ENCODE data around the gene ARFRP1.
A peak's percentile ranks its signal among the peaks of the same experiment; 100 is the strongest.

ARFRP1 gene

GRCh38 chr20:63690003-63690897 lies 17.5 kb downstream of the ARFRP1 start:
- no peak for TF ChIP-seq CTCF (IDR thresholded peaks at IDR 0.05; ENCODE audit: low read depth, low read length)
- no peak for DNase-seq (ENCODE audit: low read depth, low spot score)
- in situ Hi-C loops (cut with HindIII; ENCODE audit: low sequenced_read_pairs): no loop called here
- H3K4me3 ChIP-seq (ENCODE audit: low read depth, low read length): no peak overlapping the region

- no peak for TF ChIP-seq CTCF (IDR thresholded peaks at IDR 0.05; ENCODE audit: low read depth, low read length)
- H3K4me3 ChIP-seq (ENCODE audit: low read depth, low read length): no peak overlapping the region
- DNase-seq (ENCODE audit: low read depth, low spot score): no peak
- in situ Hi-C loops (cut with HindIII; ENCODE audit: low sequenced_read_pairs): no loop called here
Observed at GRCh38 chr20:63689046-63690002, 18.5 kb downstream of the ARFRP1 start.

- TF ChIP-seq CTCF (IDR thresholded peaks at IDR 0.05; ENCODE audit: low read depth, low read length): no peak
- DNase-seq (ENCODE audit: low read depth, low spot score): no peak
- in situ Hi-C loops (cut with HindIII; ENCODE audit: low sequenced_read_pairs): no loop called here
- H3K4me3 ChIP-seq (ENCODE audit: low read depth, low read length): no peak overlapping the region
Observed at GRCh38 chr20:63688228-63689045, 19.3 kb downstream of the ARFRP1 start.

GRCh38 chr20:63687419-63688178 lies 20.2 kb downstream of the ARFRP1 start:
- in situ Hi-C loops (cut with HindIII; ENCODE audit: low sequenced_read_pairs): no loop called here
- TF ChIP-seq CTCF (IDR thresholded peaks at IDR 0.05; ENCODE audit: low read depth, low read length): no peak
- H3K4me3 ChIP-seq (ENCODE audit: low read depth, low read length): no peak overlapping the region
- DNase-seq (ENCODE audit: low read depth, low spot score): no peak

- in situ Hi-C loops (cut with HindIII; ENCODE audit: low sequenced_read_pairs): no loop called here
- peak; percentile 80 for DNase-seq (ENCODE audit: low read depth, low spot score)
- H3K4me3 ChIP-seq (ENCODE audit: low read depth, low read length): no peak overlapping the region
- TF ChIP-seq CTCF (IDR thresholded peaks at IDR 0.05; ENCODE audit: low read depth, low read length): no peak
Observed at GRCh38 chr20:63686492-63687321, 21.1 kb downstream of the ARFRP1 start.

Measured in astrocyte of the spinal cord (primary cell).